HepG2 (cell line): Measurements from ENCODE around the gene ODC1. TPM values are rescaled to one million over a fixed set of nuclear protein-coding genes. Genes with fewer than 3 reads are reported as not detected.

Experiments
- BATF2 ChIP-seq: sonication (generic); formaldehyde crosslinking; IDR thresholded peaks from 2 replicates; pipeline ENCODE4 v1.8.0; 2022; ENCODE audit warnings: mild to moderate bottlenecking, missing genetic modification reagents, moderate library complexity
- MEF2D ChIP-seq: sonication (generic); formaldehyde crosslinking; IDR thresholded peaks from 2 replicates; pipeline ENCODE4 v1.5.1; 2020; ENCODE audit warnings: mild to moderate bottlenecking, missing genetic modification reagents
- PITX1 ChIP-seq: sonication (generic); formaldehyde crosslinking; IDR thresholded peaks from 2 replicates; pipeline ENCODE4 v1.5.1; 2020; ENCODE audit warnings: mild to moderate bottlenecking, missing genetic modification reagents
- XRCC5 ChIP-seq: fragments of 200-400 bp; formaldehyde crosslinking; optimal IDR thresholded peaks from 2 replicates; pipeline ENCODE3; 2017; ENCODE audit warnings: mild to moderate bottlenecking, low read length
- YEATS4 ChIP-seq: sonication (generic); formaldehyde crosslinking; IDR thresholded peaks from 2 replicates; pipeline ENCODE4 v1.4.0; 2020; ENCODE audit warnings: missing genetic modification reagents, borderline replicate concordance
- ZNF513 ChIP-seq: sonication (generic); formaldehyde crosslinking; conservative IDR thresholded peaks from 2 replicates; pipeline ENCODE4 v1.5.0; 2020; ENCODE audit warnings: missing genetic modification reagents
- ZNF589 ChIP-seq: sonication (generic); formaldehyde crosslinking; conservative IDR thresholded peaks from 2 replicates; pipeline ENCODE4 v1.8.0; 2022; ENCODE audit warnings: mild to moderate bottlenecking, moderate library complexity, missing genetic modification reagents
- ZNF619 ChIP-seq: sonication (generic); formaldehyde crosslinking; IDR thresholded peaks from 2 replicates; pipeline ENCODE4 v1.4.0; 2020; ENCODE audit warnings: mild to moderate bottlenecking, missing genetic modification reagents
- ZNF713 ChIP-seq: sonication (generic); formaldehyde crosslinking; IDR thresholded peaks from 2 replicates; pipeline ENCODE4 v1.4.0; 2020; ENCODE audit warnings: mild to moderate bottlenecking, missing genetic modification reagents
- polyA plus RNA-seq, 8 experiments: library from polyadenylated mRNA; depleted of rRNA in 3 of 8; stranded (reverse) in 7 of 8; unstranded in 1 of 8; fragments of >200 nt; fragmentation: Illumina TruSeq in 4 of 8; extraction: Trizol in 4 of 8; gene quantifications; 2 replicates each; pipeline versions ENCODE4 v1.2.1 to v1.2.3, GENCODE V29; 2011 to 2016; ENCODE audit warnings: low read depth in 4 of 8, missing spikeins in 1 of 8, mixed read lengths in 1 of 8; ENCODE audit not compliant: insufficient read depth in 1 of 8
- total RNA-seq, 5 experiments: library from RNA; depleted of rRNA; stranded (reverse); fragments of >200 nt; fragmentation: Illumina TruSeq; extraction: Trizol; gene quantifications; 2 replicates each; pipeline ENCODE4 v1.2.3, GENCODE V29; 2016; ENCODE audit warnings: low read depth in 1 of 5

Gene ODC1
- total and polyA plus RNA-seq, 2 of the 13 experiments (the other 11 are each of a cell fraction or from before 2014, with no cell fraction given): 142 to 371 TPM

GRCh38 chr2:10433947-10434885 is 13.9 kb downstream of the ODC1 start (continued):
- TF ChIP-seq PITX1 (CRISPR knock-in tag) (peak; percentile 13; the same call in 1 of the 2 replicates), ZNF513 (no peak), BATF2 (peak; percentile 14; the same call in 1 of the 2 replicates), ZNF589 (CRISPR knock-in tag) (peak; percentile 49; the same call in 1 of the 2 replicates), YEATS4 (CRISPR knock-in tag) (0 out of 2 replicates have a peak, but pooled peaks have one; percentile 15), MEF2D (no peak), ZNF713 (no peak), XRCC5 (peak; percentile 35), ZNF619 (CRISPR knock-in tag) (0 out of 2 replicates have a peak, but pooled peaks have one; percentile 5)
